Effector memory CD8-positive, alpha-beta T cell (primary cell): ENCODE results near the gene PIP5K1B.

Experiments
- ATAC-seq: fragments of 150-1000 bp; cut with Tn5 transposase; replicated peaks from 2 replicates; pipeline ENCODE4 v1.10.0; 2021; ENCODE audit warnings: mild to moderate bottlenecking, moderate library complexity
- DNase-seq, 3 experiments: peaks; one replicate each; pipeline ENCODE4 v3.0.0; 2021
- H3K27ac Mint-ChIP-seq, 2 donors: one replicate each; pipeline ENCODE4 v1.8.0; 2022; ENCODE audit warnings: mild to moderate bottlenecking in 2 of 2, mixed read lengths in 2 of 2, moderate library complexity in 2 of 2
- H3K27me3 Mint-ChIP-seq, 2 donors: one replicate each; pipeline ENCODE4 v1.8.0; 2022; ENCODE audit warnings: mixed read lengths in 2 of 2
- H3K36me3 Mint-ChIP-seq: one replicate; pipeline ENCODE4 v1.8.0; 2022; ENCODE audit warnings: mild to moderate bottlenecking, moderate library complexity, mixed read lengths; ENCODE audit not compliant: insufficient read depth
- H3K4me1 Mint-ChIP-seq, 2 donors: one replicate each; pipeline ENCODE4 v1.8.0; 2022; ENCODE audit warnings: low read depth in 2 of 2, mixed read lengths in 2 of 2
- H3K4me3 Mint-ChIP-seq, 2 donors: one replicate each; pipeline ENCODE4 v1.8.0; 2022; ENCODE audit warnings: mild to moderate bottlenecking in 2 of 2, mixed read lengths in 2 of 2, moderate library complexity in 2 of 2
- H3K9me3 Mint-ChIP-seq, 2 donors: one replicate each; pipeline ENCODE4 v1.8.0; 2022; ENCODE audit warnings: mixed read lengths in 2 of 2

Gene PIP5K1B

DNA sequence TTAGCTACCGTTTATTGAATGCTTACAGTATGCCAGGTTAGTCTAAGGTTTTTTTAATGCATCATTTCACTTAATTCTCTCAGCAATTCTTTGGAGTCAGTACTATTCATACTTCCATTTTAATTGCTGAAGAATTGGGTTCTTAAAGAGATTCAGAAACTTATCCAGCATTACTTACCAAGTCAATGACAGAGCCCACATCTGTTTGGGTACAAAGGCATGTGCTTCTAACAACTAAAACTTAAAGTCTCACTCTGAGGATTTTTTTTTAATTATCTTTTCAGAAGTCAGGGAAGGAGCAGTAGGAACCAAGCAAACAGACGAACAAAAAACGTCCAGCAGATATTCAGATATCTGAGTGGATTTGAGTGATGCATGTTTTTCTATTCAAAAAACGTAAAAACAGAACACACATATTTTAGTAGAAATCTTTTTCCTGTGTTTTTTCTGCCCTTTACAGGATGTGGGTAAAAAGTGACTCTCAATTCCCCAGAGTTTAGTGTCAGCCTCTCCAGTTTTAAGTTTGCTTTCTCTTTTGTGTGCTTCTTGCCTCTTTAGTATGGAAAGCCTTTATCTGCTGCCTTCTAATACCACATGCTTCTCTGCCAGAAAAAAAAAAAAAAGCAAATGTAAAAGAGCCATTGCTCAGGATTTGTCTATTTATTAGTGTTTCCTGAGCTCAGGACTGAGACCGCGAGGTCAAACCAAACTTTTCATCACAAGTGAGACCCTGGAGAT, 190.9 kb downstream of the PIP5K1B start:
- no peak overlapping the region for H3K4me3 Mint-ChIP-seq
- DNase-seq (no peak), ATAC-seq (no peak)
- H3K9me3 Mint-ChIP-seq, result no peaks in the 10 kb centered on the region
- H3K4me1 Mint-ChIP-seq, result no peaks in the 10 kb centered on the region
- no peak overlapping the region for H3K27ac Mint-ChIP-seq
- H3K36me3 Mint-ChIP-seq, result no peaks in the 10 kb centered on the region
- peaks cover 7 to 17% of the 10 kb centered on the region in 2 donors for H3K27me3 Mint-ChIP-seq

DNA sequence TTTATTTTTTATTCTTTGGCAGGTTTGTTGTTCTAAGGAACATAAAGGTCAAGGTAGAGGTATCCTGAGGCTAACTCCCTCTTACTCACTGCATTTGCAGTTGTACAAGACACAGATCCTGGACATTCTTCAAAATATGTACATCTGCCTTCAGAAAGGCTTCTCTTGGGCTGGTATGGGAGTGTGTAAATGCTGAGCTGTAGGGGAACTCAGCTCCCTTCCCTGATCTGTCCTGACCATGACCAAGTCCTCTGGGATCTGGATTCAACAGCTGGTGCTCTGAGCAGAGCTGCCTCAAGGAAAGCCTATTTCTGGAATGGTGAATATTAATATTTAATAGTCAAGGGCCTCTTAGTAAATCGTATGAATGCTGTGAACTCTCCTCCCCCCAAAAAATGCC, 191.4 kb downstream of the PIP5K1B start:
- Mint-ChIP-seq H3K27ac (no peak overlapping the region), H3K4me1 (no peaks in the 10 kb centered on the region), H3K27me3 (peaks cover 7 to 17% of the 10 kb centered on the region in 2 donors), H3K4me3 (no peak overlapping the region), H3K9me3 (no peaks in the 10 kb centered on the region), H3K36me3 (no peaks in the 10 kb centered on the region)
- no peak for DNase-seq
- ATAC-seq, result no peak

DNA sequence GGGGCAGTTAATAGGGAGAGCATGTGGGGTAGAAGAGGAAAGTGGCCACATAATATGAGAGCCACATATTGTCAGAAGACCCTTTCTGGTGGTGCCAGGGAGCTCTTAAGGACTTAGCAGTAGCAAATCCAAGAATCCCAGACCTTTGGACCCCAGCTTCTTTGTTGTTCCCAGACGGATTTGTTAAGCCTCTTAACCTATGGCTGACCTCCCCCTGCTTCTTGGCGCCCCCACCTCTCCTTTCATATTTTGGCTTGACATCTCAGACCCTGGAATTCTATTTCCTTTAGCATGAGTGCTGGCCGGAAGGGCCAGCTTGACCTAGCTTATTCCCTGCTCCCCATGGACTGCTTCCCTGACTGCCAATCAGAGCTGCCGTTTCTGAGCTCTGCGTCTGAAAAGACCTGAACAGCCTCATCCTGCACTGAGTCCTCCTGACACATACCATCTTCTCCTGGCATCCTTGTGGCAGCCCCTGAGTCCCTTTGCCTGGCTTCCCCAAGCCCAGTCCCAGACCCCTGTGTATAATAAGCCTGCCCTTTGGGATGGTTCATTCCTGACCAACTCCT, 192.6 kb downstream of the PIP5K1B start:
- H3K4me1 Mint-ChIP-seq, result no peaks in the 10 kb centered on the region

DNA sequence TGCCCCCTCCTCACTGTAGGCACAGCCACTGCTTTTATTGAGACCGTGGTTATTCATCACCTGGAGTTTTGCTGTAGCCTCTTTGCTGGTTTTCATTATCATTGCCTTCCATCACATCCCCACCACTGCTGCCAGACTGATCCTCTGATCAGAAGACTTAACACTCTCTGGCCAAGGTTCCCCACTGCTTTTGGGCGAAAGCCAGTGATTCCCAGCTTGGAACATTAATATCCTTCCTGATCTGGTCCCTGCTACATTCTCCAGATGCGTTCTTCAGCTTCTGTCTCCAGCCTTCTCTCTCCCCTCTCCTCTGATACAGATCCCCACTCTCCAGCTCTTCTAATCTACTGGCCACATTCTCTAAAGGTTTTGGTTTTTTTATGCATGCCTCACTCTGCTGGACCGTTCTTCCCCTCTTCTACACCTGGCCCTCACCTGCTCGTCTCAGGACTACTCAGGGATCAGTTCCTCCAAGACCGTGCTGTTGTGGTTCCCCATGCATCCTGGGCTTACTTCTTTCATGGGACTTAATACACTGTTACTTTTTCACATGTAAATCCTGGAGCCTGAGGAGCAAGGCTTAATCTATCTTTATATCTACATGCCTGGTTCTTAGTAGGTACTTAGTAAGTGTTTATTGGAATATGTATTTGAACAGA, 193.9 kb downstream of the PIP5K1B start:
- no peak overlapping the region for H3K27ac Mint-ChIP-seq
- H3K9me3 Mint-ChIP-seq, result no peaks in the 10 kb centered on the region
- H3K27me3 Mint-ChIP-seq, result peaks cover 20 to 33% of the 10 kb centered on the region in 2 donors
- DNase-seq (no peak), ATAC-seq (no peak)
- H3K36me3 Mint-ChIP-seq, result no peaks in the 10 kb centered on the region
- H3K4me3 Mint-ChIP-seq, result no peak overlapping the region
- no peaks in the 10 kb centered on the region for H3K4me1 Mint-ChIP-seq

More for the DNA sequence above, 192.6 kb downstream of the PIP5K1B start:
- Mint-ChIP-seq H3K9me3 (no peaks in the 10 kb centered on the region), H3K36me3 (no peaks in the 10 kb centered on the region), H3K27ac (no peak overlapping the region), H3K27me3 (peaks cover 15 to 21% of the 10 kb centered on the region in 2 donors), H3K4me3 (no peak overlapping the region)
- DNase-seq (no peak), ATAC-seq (no peak)

DNA sequence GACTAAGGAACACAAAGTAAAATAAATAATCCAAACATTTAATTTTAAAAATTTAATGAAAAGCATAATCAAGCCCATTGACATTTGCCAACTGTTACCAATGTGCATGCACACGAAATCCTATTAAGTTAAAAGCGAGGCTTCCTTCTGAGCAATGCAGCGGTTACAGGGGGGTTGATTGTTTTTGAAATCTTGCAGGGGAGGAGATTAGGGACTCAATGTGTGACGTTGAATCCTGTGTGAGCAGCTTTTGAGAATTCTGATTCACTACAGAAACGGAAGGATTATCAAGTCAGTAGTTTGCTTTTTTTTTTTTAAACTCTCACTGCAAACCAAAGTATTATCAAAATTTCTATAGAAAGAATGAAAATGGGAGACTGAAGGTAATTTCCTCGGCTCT, 199.4 kb downstream of the PIP5K1B start:
- no peak overlapping the region for H3K4me3 Mint-ChIP-seq
- DNase-seq, result no peak
- H3K9me3 Mint-ChIP-seq, result no peaks in the 10 kb centered on the region
- no peaks in the 10 kb centered on the region for H3K36me3 Mint-ChIP-seq
- H3K27ac Mint-ChIP-seq, result no peak overlapping the region
- no peak for ATAC-seq
- H3K4me1 Mint-ChIP-seq, result no peaks in the 10 kb centered on the region
- peaks cover 29 to 51% of the 10 kb centered on the region in 2 donors for H3K27me3 Mint-ChIP-seq

DNA sequence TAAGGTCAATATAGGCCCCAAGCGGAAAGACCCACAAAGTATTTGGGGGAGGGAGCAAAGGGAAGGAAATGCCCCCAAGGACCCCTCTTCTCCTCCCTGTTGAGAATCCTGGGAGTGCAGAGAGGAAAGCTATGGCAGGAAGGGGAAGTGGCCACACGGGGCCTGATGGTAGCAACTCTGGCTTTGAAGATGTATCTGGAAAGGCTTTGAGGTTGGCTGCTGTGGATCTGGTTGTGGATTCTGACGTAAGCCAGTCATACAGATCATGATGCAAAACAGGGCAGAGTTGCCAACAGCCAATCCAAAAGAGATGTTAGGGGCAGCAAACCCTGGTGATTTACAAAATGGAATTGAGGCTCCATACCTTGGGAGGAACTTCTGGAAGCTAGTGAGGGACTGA, 200.1 kb downstream of the PIP5K1B start:
- H3K9me3 Mint-ChIP-seq, result no peaks in the 10 kb centered on the region
- H3K4me3 Mint-ChIP-seq, result no peak overlapping the region
- peaks cover 29 to 58% of the 10 kb centered on the region in 2 donors for H3K27me3 Mint-ChIP-seq
- ATAC-seq, result no peak
- no peaks in the 10 kb centered on the region for H3K4me1 Mint-ChIP-seq
- no peak overlapping the region for H3K27ac Mint-ChIP-seq
- DNase-seq, result no peak
- no peaks in the 10 kb centered on the region for H3K36me3 Mint-ChIP-seq

DNA sequence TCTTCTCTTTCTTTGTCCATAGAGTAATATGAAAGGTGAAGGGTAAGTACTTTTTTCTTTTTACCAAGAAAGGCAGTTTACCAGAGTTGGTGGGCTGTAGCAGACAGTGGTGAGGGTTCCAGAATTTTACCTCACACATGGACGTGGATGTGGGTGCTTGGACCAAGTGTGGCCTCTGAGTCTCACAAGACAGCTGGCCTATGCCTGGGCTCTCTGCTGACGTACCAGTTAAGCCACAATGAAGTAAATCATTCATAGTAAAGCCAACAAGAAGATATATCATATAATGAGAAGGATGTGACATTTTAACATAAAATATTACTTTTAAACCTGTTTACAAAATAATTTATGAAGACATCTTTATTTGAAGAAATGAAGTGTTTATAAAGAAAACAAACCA, 202.9 kb downstream of the PIP5K1B start:
- H3K27ac Mint-ChIP-seq, result no peak overlapping the region
- ATAC-seq (no peak), DNase-seq (no peak)
- no peaks in the 10 kb centered on the region for H3K9me3 Mint-ChIP-seq
- peaks cover 19 to 64% of the 10 kb centered on the region in 2 donors for H3K27me3 Mint-ChIP-seq
- no peaks in the 10 kb centered on the region for H3K4me1 Mint-ChIP-seq
- no peak overlapping the region for H3K4me3 Mint-ChIP-seq
- no peaks in the 10 kb centered on the region for H3K36me3 Mint-ChIP-seq

DNA sequence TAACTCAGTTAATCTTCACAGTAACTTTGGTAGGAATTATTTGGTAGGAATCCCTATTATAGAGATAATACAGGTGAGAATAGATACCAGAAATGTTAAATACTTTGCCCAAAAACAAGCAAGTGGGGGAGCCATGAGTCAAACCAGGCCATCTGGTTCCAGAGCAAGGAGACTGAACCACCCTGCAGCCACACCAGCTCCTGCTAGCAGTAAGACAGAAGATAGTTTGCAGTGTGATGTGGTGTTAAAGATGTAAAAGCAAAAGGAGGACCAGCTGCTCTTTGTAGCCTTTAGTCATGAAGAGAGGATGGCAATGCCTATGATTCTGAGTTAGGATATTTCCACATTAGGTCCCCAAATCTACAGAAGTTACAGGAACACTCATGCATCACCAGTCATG, 207.5 kb downstream of the PIP5K1B start:
- no peak overlapping the region for H3K4me3 Mint-ChIP-seq
- H3K36me3 Mint-ChIP-seq, result no peaks in the 10 kb centered on the region
- no peak for ATAC-seq
- no peaks in the 10 kb centered on the region for H3K9me3 Mint-ChIP-seq
- no peak for DNase-seq
- no peaks in the 10 kb centered on the region for H3K4me1 Mint-ChIP-seq
- peaks cover 0 to 23% of the 10 kb centered on the region in 2 donors for H3K27me3 Mint-ChIP-seq
- H3K27ac Mint-ChIP-seq, result no peak overlapping the region

DNA sequence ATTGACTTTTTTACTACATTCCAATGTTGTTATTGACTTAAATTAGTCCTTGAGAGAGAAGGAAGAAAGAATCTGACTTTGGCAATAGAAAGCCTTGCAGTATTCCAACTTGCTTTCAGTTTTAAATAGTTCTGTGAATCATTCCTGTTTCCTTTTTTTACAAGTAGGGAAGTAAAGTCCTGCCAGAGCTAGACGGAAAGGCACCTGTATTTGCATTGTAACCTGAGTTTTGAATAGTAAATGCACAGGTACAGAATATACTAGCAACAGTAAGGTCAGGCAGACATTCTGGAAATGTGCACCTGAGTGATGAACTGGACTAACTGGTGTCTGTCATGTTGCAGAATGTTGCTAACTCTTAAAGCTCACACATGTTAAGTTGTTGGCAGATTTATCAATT, 208.0 kb downstream of the PIP5K1B start:
- Mint-ChIP-seq H3K27me3 (peaks cover 0 to 23% of the 10 kb centered on the region in 2 donors), H3K36me3 (no peaks in the 10 kb centered on the region), H3K27ac (no peak overlapping the region), H3K9me3 (no peaks in the 10 kb centered on the region), H3K4me1 (no peaks in the 10 kb centered on the region), H3K4me3 (no peak overlapping the region)
- no peak for ATAC-seq
- DNase-seq, result no peak

DNA sequence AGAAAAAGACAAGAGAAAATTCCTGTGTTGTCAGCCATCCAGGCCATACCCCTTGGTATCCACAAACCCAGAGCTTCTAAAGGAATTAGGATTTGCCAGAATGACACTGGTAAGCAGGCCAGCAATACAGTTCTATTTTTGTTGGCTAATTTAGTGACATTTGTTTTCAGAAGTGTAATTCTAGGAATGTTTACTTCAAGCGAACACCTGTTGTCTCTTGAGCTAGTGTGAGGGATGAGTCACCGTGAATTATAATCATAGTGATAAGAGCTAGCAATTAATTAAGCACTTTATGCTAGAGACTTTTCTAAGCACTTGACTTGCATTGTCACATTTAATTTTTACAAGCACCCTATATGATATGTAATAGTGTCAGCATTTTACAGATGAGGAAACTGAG, 209.7 kb downstream of the PIP5K1B start:
- Mint-ChIP-seq H3K9me3 (no peaks in the 10 kb centered on the region), H3K4me1 (no peaks in the 10 kb centered on the region), H3K27me3 (peaks cover 0 to 16% of the 10 kb centered on the region in 2 donors), H3K27ac (no peak overlapping the region), H3K36me3 (no peaks in the 10 kb centered on the region), H3K4me3 (no peak overlapping the region)
- DNase-seq (no peak), ATAC-seq (no peak)

DNA sequence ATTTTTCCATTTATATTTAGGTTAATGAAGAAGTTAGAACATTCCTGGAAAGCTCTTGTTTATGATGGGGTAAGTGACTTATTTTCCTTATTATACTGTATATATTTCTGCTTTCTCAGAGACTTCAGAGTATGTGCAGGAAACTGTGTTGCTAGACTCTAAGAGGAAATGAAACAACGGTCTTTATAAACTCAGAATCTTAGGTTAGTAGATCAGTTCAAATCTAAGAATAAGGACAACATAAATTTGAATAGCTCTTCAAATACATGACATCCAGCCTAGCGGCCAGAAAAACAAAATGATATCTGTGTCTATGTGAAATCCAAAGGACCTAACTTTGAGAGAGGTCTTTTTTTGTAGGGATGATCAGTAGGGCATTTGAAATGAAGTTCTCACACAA, 214.6 kb downstream of the PIP5K1B start:
- Mint-ChIP-seq H3K36me3 (no peaks in the 10 kb centered on the region), H3K9me3 (no peaks in the 10 kb centered on the region), H3K4me1 (no peaks in the 10 kb centered on the region), H3K27me3 (no peaks in the 10 kb centered on the region), H3K27ac (no peak overlapping the region), H3K4me3 (no peak overlapping the region)
- DNase-seq (no peak), ATAC-seq (no peak)

DNA sequence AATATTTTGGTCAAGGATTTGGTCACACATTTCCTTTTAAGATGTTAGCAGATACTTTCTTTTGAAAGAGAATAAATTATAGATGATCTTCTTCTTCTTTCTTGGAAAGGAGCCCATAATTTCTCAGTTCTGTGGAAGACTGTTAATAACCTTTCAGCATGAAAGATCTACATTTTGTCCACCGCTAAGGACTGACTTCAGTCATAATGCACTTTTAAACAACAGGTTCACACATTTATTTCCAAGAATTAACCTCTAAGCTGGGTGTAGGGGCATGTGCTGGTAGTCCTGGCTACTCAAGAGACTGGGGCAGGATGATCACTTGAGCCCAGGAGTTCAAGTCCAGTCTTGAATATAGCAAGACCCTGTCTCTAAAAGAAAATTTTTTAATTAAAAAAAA, 215.9 kb downstream of the PIP5K1B start:
- ATAC-seq, result no peak
- Mint-ChIP-seq H3K4me1 (no peaks in the 10 kb centered on the region), H3K27me3 (no peaks in the 10 kb centered on the region), H3K36me3 (no peaks in the 10 kb centered on the region), H3K4me3 (no peak overlapping the region), H3K27ac (no peak overlapping the region), H3K9me3 (no peaks in the 10 kb centered on the region)
- no peak for DNase-seq

DNA sequence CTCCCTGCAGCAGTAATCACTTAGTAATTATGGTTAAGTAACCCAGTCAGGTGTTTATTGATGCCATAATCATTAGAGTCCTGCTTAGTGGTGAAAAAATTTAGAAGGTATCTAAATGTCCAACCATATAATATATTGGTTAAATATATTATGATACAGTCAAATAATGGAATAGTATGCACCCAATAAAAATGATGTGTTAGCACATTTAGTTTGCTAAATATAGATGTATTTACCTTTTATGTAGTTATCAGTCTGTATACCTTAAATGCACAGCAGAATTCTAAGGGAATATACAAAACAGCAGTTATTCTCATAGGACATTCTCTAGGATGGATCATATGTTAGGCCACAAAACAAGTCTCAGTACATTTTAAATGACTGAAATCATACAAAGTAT, 218.4 kb downstream of the PIP5K1B start:
- no peaks in the 10 kb centered on the region for H3K4me1 Mint-ChIP-seq
- peaks cover 13 to 16% of the 10 kb centered on the region in 2 donors for H3K27me3 Mint-ChIP-seq
- H3K36me3 Mint-ChIP-seq, result no peaks in the 10 kb centered on the region
- H3K27ac Mint-ChIP-seq, result no peak overlapping the region
- no peak for DNase-seq
- no peaks in the 10 kb centered on the region for H3K9me3 Mint-ChIP-seq
- ATAC-seq, result no peak
- H3K4me3 Mint-ChIP-seq, result no peak overlapping the region

DNA sequence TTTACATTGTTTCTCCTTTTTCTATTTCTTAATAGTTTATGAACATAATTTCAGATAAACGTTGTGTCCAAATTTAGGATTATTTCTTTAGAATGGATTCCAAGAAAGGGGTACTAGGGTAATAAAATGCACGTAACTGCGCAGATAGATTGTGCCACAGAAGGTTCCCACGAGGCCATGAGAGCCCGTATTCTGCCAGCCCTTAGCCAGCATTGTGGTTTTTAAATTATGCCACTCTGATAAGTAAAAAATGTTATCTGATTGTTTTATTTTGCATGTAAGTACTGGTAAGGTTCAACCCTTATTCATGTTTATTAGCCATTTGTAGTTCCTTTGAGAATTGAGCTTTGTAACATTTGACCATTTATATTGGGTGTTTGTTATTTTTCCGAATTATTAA, 220.1 kb downstream of the PIP5K1B start:
- Mint-ChIP-seq H3K36me3 (no peaks in the 10 kb centered on the region), H3K4me3 (no peak overlapping the region), H3K27me3 (peaks cover 18 to 27% of the 10 kb centered on the region in 2 donors), H3K27ac (no peak overlapping the region), H3K9me3 (no peaks in the 10 kb centered on the region), H3K4me1 (no peaks in the 10 kb centered on the region)
- ATAC-seq (no peak), DNase-seq (no peak)
